Neural cell (in vitro differentiated cells): ENCODE measurements around the gene EML6. TPM values are rescaled to one million over a fixed set of nuclear protein-coding genes. Genes with fewer than 3 reads are reported as not detected.

Source experiments
- H2AFZ ChIP-seq: fragments of 200-600, 300-800 bp; sonication (generic), shearing (Covaris generic); 2 replicates; pipeline ENCODE4 v1.6.0; 2014; ENCODE audit warnings: low read depth, mild to moderate bottlenecking, antibody characterized with exemption, low read length, moderate library complexity
- H3F3A ChIP-seq: fragments of 200-600 bp; shearing (Covaris generic); 2 replicates; pipeline ENCODE4 v1.6.1; 2016; ENCODE audit warnings: mild to moderate bottlenecking, moderate library complexity, mixed read lengths, antibody characterized with exemption, low read length; ENCODE audit not compliant: insufficient read depth, poor library complexity, severe bottlenecking
- H3K27ac ChIP-seq: fragments of 200-600, 300-800 bp; sonication (generic), shearing (Covaris generic); 2 replicates; pipeline ENCODE4 v1.5.1; 2014; ENCODE audit warnings: mild to moderate bottlenecking, low read length, moderate library complexity
- H3K27me3 ChIP-seq: fragments of 300-800, 200-600 bp; sonication (generic), shearing (Covaris generic); 2 replicates; pipeline ENCODE4 v1.6.0; 2014; ENCODE audit warnings: mild to moderate bottlenecking, low read depth, low read length, moderate library complexity; ENCODE audit not compliant: insufficient read depth
- H3K36me3 ChIP-seq: fragments of 300-800, 200-600 bp; sonication (generic), shearing (Covaris generic); 2 replicates; pipeline ENCODE4 v1.5.1; 2014; ENCODE audit warnings: mild to moderate bottlenecking, antibody characterized with exemption, low read length, moderate library complexity; ENCODE audit not compliant: insufficient read depth
- H3K4me2 ChIP-seq: fragments of 300-800, 200-600 bp; sonication (generic), shearing (Covaris generic); 2 replicates; pipeline ENCODE4 v1.6.0; 2014; ENCODE audit warnings: mild to moderate bottlenecking, low read length
- H3K4me3 ChIP-seq: fragments of 300-800, 200-600 bp; sonication (generic), shearing (Covaris generic); 2 replicates; pipeline ENCODE4 v1.5.1; 2014; ENCODE audit warnings: mild to moderate bottlenecking, low read length, moderate library complexity
- H3K79me2 ChIP-seq: fragments of 200-600 bp; shearing (Covaris generic); replicated peaks from 2 replicates; pipeline ENCODE4 v1.6.0; 2014; ENCODE audit warnings: mild to moderate bottlenecking, low read length, moderate library complexity; ENCODE audit not compliant: insufficient read depth
- H3K9ac ChIP-seq: fragments of 300-800, 200-600 bp; sonication (generic), shearing (Covaris generic); 2 replicates; pipeline ENCODE4 v1.6.1; 2016; ENCODE audit warnings: mild to moderate bottlenecking, low read length, mixed read lengths
- H3K9me2 ChIP-seq: fragments of 200-600 bp; shearing (Covaris generic); 2 replicates; pipeline ENCODE4 v1.6.1; 2016; ENCODE audit warnings: mild to moderate bottlenecking, low read length, mixed read lengths; ENCODE audit not compliant: insufficient read depth
- H3K9me3 ChIP-seq: fragments of 200-600, 300-800 bp; sonication (generic), shearing (Covaris generic); 2 replicates; pipeline ENCODE4 v1.6.1; 2016; ENCODE audit warnings: mild to moderate bottlenecking, mixed run types, low read length, moderate library complexity, mixed read lengths
- H4K20me1 ChIP-seq: fragments of 200-600 bp; shearing (Covaris generic); 2 replicates; pipeline ENCODE4 v1.6.1; 2016; ENCODE audit warnings: mild to moderate bottlenecking, mixed run types; ENCODE audit not compliant: insufficient read depth
- CTCF ChIP-seq: fragments of 450-650 bp; IDR thresholded peaks from 2 replicates; pipeline ENCODE4 v1.5.1; 2014; ENCODE audit warnings: antibody characterized with exemption, mild to moderate bottlenecking, moderate library complexity; ENCODE audit not compliant: poor library complexity, severe bottlenecking
- EP300 ChIP-seq: fragments of 450-650 bp; conservative IDR thresholded peaks from 2 replicates; pipeline ENCODE4 v1.6.1; 2014; ENCODE audit warnings: antibody characterized with exemption, mild to moderate bottlenecking, moderate library complexity; ENCODE audit not compliant: poor library complexity, severe bottlenecking
- EZH2 ChIP-seq: fragments of 200-600, 300-800 bp; shearing (Covaris generic), sonication (generic); IDR thresholded peaks from 2 replicates; pipeline ENCODE4 v1.6.1; 2014; ENCODE audit warnings: antibody characterized with exemption, low read length, borderline replicate concordance, mild to moderate bottlenecking; ENCODE audit not compliant: insufficient read depth, poor library complexity, severe bottlenecking
- MXI1 ChIP-seq: fragments of 450-650 bp; conservative IDR thresholded peaks from 2 replicates; pipeline ENCODE4 v1.6.1; 2014; ENCODE audit warnings: antibody characterized with exemption, mild to moderate bottlenecking; ENCODE audit not compliant: poor library complexity, severe bottlenecking
- POLR2AphosphoS5 ChIP-seq: IDR thresholded peaks from 2 replicates; pipeline ENCODE4 v1.6.1; 2012
- RAD21 ChIP-seq: fragments of 450-650 bp; conservative IDR thresholded peaks from 2 replicates; pipeline ENCODE4 v1.6.1; 2014; ENCODE audit warnings: antibody characterized with exemption, mild to moderate bottlenecking, moderate library complexity
- REST ChIP-seq: IDR thresholded peaks from 2 replicates; pipeline ENCODE4 v1.6.1; 2012; ENCODE audit warnings: borderline replicate concordance
- SMC3 ChIP-seq: fragments of 450-650 bp; conservative IDR thresholded peaks from 2 replicates; pipeline ENCODE4 v1.6.1; 2014; ENCODE audit warnings: antibody characterized with exemption, mild to moderate bottlenecking, moderate library complexity; ENCODE audit not compliant: poor library complexity
- TAF1 ChIP-seq: IDR thresholded peaks from 2 replicates; pipeline ENCODE4 v1.6.1; 2012; ENCODE audit warnings: low read depth
- polyA plus RNA-seq: library from polyadenylated mRNA; depleted of rRNA; stranded (reverse); fragments of >200 nt; gene quantifications from 2 replicates; pipeline ENCODE4 v1.2.3, GENCODE V29; 2014

EML6 gene
- polyA plus RNA-seq, 1 donor from 2014 or later: 13.4 TPM

- H3K9ac ChIP-seq: no peak overlapping the region
- H3K36me3 ChIP-seq: peaks cover 43% of the 10 kb centered on the region
- no peaks in the 10 kb centered on the region for H3K27me3 ChIP-seq
- H3K9me3 ChIP-seq: no peaks in the 10 kb centered on the region
- H2AFZ ChIP-seq: no peak overlapping the region
- H3K4me3 ChIP-seq: no peak overlapping the region
- H3K27ac ChIP-seq: no peak overlapping the region
- H3K79me2 ChIP-seq: peaks cover 80% of the 10 kb centered on the region
- H4K20me1 ChIP-seq: peaks cover 20% of the 10 kb centered on the region
- no peaks in the 10 kb centered on the region for H3F3A ChIP-seq
- TF ChIP-seq POLR2AphosphoS5 (no peak), SMC3 (no peak), EP300 (no peak), MXI1 (no peak), REST (no peak), CTCF (no peak), RAD21 (no peak), TAF1 (no peak), EZH2 (no peak)
- H3K4me2 ChIP-seq: no peak overlapping the region
- no peaks in the 10 kb centered on the region for H3K9me2 ChIP-seq
Measured at GRCh38 chr2:54984476-54984875, 261.0 kb downstream of the EML6 start.

- H3K4me2 ChIP-seq: no peak overlapping the region
- H3K4me3 ChIP-seq: no peak overlapping the region
- H3K27ac ChIP-seq: no peak overlapping the region
- H3K36me3 ChIP-seq: peaks cover 30% of the 10 kb centered on the region
- H3F3A ChIP-seq: no peaks in the 10 kb centered on the region
- peaks cover 15% of the 10 kb centered on the region for H4K20me1 ChIP-seq
- H3K9ac ChIP-seq: no peak overlapping the region
- no peak for TF ChIP-seq EZH2
- TF ChIP-seq MXI1: no peak
- no peak for TF ChIP-seq SMC3
- no peak for TF ChIP-seq REST
- TF ChIP-seq TAF1: no peak
- TF ChIP-seq EP300: no peak
- TF ChIP-seq POLR2AphosphoS5: no peak
- H2AFZ ChIP-seq: no peak overlapping the region
- peaks cover 83% of the 10 kb centered on the region for H3K79me2 ChIP-seq
- no peaks in the 10 kb centered on the region for H3K27me3 ChIP-seq
- no peaks in the 10 kb centered on the region for H3K9me2 ChIP-seq
- H3K9me3 ChIP-seq: no peaks in the 10 kb centered on the region
Measured at GRCh38 chr2:54986264-54986663, 262.8 kb downstream of the EML6 start.
